ENCODE results near the gene PSMB8. TPM values are rescaled to one million over a fixed set of nuclear protein-coding genes. Genes with fewer than 3 reads are reported as not detected.

PSMB8 gene
- total RNA-seq, 2 experiments from 2014 or later, result 142 to 216 TPM

- CTCF ChIA-PET (ENCODE audit: unreplicated experiment), result interaction anchor here (2.4 kb wide), 1 partner anchor 97 kb away, joined by 14 read pairs; no protein-coding TSS in a partner anchor
- intact Hi-C loops (cut with micrococcal nuclease; ENCODE audit: unreplicated experiment), result no loop called here
- Histone ChIP-seq H3K4me2 (ENCODE audit: low read length) (no peak overlapping the region), H3K9me2 (ENCODE audit: insufficient read depth, low read length) (no peaks in the 10 kb centered on the region), H4K20me1 (ENCODE audit: insufficient read depth, low read length) (no peaks in the 10 kb centered on the region), H3K36me3 (ENCODE audit: insufficient read depth, low read length) (no peaks in the 10 kb centered on the region; the same call in 1 of the 2 replicates), H3K79me2 (ENCODE audit: insufficient read depth, low read depth, low read length) (no peaks in the 10 kb centered on the region), H3K4me3 (ENCODE audit: low read depth, low read length, poor library complexity, severe bottlenecking) (no peak overlapping the region), H3K9me3 (ENCODE audit: low read length) (no peaks in the 10 kb centered on the region), H2AFZ (ENCODE audit: low read length) (no peak overlapping the region), H3K4me1 (ENCODE audit: insufficient read depth, low read length, poor library complexity, severe bottlenecking) (peaks cover 18% of the 10 kb centered on the region), H3K27ac (ENCODE audit: low read depth, low read length, poor library complexity, severe bottlenecking) (no peak overlapping the region)
- DNase-seq (ENCODE audit: low spot score), result no peak
- BruUV-seq (replicated peaks), result no TSS peak
- no peak for TF ChIP-seq CTCF (conservative IDR thresholded peaks at IDR 0.05; ENCODE audit: low read length)
- TF ChIP-seq EZH2phosphoT487 (IDR thresholded peaks at IDR 0.05; ENCODE audit: borderline replicate concordance, low read depth, low read length), result no peak
- POLR2A ChIA-PET, result interaction anchor here (1.4 to 1.7 kb wide), 2 partner anchors 58 to 85 kb away, joined by 3 to 4 read pairs; no protein-coding TSS in a partner anchor
Measured at GRCh38 chr6:32886681-32887383, 43.0 kb upstream of the PSMB8 start.

GRCh38 chr6:32885698-32886286, 41.9 kb upstream of the PSMB8 start:
- no peak overlapping the region for H3K4me2 ChIP-seq (ENCODE audit: low read length)
- H3K27ac ChIP-seq (ENCODE audit: low read depth, low read length, poor library complexity, severe bottlenecking), result no peak overlapping the region
- CTCF ChIA-PET (ENCODE audit: unreplicated experiment), result interaction anchor here (1.0 to 2.4 kb wide), 3 partner anchors 56 to 98 kb away, joined by 3 to 14 read pairs (median 3); partner anchors contain the start of gene HLA-DMA
- no peaks in the 10 kb centered on the region for H3K79me2 ChIP-seq (ENCODE audit: insufficient read depth, low read depth, low read length)
- no peaks in the 10 kb centered on the region for H3K9me2 ChIP-seq (ENCODE audit: insufficient read depth, low read length)
- BruUV-seq (replicated peaks), result no TSS peak
- peak overlapping the region; percentile 5; the same call in 1 of the 2 replicates for H2AFZ ChIP-seq (ENCODE audit: low read length)
- H3K9me3 ChIP-seq (ENCODE audit: low read length), result no peaks in the 10 kb centered on the region
- no peaks in the 10 kb centered on the region for H4K20me1 ChIP-seq (ENCODE audit: insufficient read depth, low read length)
- peak; percentile 86 for DNase-seq (ENCODE audit: low spot score)
- H3K36me3 ChIP-seq (ENCODE audit: insufficient read depth, low read length), result no peaks in the 10 kb centered on the region
- H3K4me1 ChIP-seq (ENCODE audit: insufficient read depth, low read length, poor library complexity, severe bottlenecking), result peaks cover 19% of the 10 kb centered on the region
- H3K4me3 ChIP-seq (ENCODE audit: low read depth, low read length, poor library complexity, severe bottlenecking), result no peak overlapping the region
- POLR2A ChIA-PET, result interaction anchor here (0.6 to 1.7 kb wide), 5 partner anchors 24 to 86 kb away, joined by 3 to 4 read pairs (median 3); no protein-coding TSS in a partner anchor
- intact Hi-C loops (cut with micrococcal nuclease; ENCODE audit: unreplicated experiment), result loop anchor here (1.0 kb wide), 3 partner anchors 62 to 99 kb away; no protein-coding TSS in a partner anchor
- TF ChIP-seq CTCF (conservative IDR thresholded peaks at IDR 0.05; ENCODE audit: low read length) (peak; percentile 86), EZH2phosphoT487 (IDR thresholded peaks at IDR 0.05; ENCODE audit: borderline replicate concordance, low read depth, low read length) (no peak)
